NCI-H524 treated with DMSO at 0.1 percent for 48 hours (cell line): Measurements from ENCODE around the gene ST6GALNAC3.

Source experiments
- DNase-seq: peaks from one replicate; lab custom pipeline; 2025; lab: John Stamatoyannopoulos, UW

ST6GALNAC3 gene

DNA sequence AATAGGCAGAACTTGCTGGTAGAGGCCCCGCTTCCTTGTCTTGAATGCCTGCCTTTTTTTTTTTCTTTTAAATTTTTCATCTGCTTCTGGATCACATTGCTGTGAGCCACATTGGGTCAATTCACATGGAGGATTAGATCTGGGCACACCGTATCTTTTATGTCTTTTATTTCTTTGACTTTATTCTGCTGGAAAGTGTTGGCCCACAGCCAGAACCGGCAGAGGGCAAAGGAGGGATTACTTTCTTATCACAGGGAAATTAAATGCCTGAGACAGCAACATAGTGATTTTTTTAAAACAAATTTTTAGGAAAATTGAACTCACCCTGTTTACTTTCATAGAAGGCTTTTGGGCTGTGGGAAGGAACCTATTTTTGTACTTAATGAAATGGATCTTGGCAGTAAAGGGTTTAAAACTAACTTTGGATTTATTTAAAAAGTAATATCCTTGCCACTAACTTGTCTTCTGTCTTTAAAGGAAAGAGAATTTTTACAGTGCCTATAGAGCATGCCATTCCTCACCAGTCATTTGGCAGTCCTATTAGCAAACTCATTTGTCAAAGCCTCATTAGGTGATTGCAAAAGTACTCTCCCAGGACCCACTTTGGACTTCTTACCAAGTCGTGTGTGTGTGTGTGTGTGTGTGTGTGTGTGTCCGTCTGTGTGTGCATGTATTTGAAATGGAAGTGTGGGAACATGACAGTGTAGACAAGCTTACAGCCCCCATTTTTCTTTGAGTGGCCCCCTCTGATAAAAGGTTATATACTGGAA, 68.4 kb downstream of the ST6GALNAC3 start:
- DNase-seq, result no peak

GRCh38 chr1:76144247-76144646, 69.7 kb downstream of the ST6GALNAC3 start:
- DNase-seq, result no peak

DNA sequence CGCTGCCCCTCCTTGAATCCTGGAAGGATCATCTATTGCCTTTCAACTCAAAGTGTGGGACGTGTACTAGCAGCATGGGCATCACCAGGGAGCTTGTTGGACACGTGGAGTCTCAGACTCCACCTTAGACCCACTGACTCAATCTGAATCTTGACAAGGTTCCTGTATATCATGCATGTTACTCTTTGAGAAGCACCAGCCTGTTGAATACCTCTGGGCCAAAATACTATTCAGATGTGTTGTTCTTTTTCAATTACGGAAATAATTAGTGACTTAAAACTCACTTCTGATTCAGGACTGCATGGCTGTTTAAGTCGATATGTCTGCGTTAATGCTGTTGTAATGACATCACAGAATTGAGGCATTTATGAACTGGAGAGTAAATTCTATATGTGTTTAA, 70.8 kb downstream of the ST6GALNAC3 start:
- DNase-seq, result no peak

GRCh38 chr1:76146184-76146583, 71.6 kb downstream of the ST6GALNAC3 start:
- no peak for DNase-seq

DNA sequence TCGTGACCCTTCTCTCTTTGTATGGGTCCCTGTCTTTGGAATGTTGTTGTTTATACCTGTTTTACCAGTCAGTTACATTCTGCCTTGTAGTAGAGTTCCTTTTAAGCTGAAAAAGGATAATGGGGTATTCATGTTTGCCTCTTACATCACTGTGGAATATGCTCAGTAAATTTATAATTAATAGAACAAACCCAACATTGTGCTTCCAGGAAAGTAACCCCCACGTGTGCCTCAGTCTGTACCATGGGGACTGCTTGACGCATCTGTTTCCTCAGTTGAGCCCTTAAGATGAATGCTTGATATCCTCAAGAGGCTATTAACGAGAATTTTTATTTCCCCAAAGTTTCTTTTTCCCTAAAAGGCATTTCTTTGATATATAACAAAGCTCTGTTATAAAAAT, 73.4 kb downstream of the ST6GALNAC3 start:
- DNase-seq, result no peak

DNA sequence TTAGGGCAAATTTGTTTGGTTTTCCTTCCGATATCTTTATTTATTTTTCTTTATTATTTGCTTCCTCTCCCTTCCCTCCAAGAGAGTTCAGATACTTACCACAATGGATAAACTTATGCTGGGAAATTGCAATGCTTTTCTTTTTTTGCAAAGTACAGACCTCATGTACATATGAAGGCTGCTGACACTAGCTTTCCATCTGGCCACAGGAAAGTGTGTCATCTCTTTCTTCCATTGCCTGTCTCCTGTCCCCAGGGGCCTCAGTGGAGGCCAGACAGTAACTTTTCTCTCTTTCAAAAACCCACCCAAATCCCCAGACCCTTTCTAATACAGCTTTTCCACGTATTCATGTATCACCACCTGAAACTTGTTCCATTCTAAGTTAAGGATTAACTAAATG, 73.9 kb downstream of the ST6GALNAC3 start:
- DNase-seq, result no peak

- DNase-seq, result no peak
These were observed 79.3 kb downstream of the ST6GALNAC3 start for GRCh38 chr1:76153841-76154205.

DNA sequence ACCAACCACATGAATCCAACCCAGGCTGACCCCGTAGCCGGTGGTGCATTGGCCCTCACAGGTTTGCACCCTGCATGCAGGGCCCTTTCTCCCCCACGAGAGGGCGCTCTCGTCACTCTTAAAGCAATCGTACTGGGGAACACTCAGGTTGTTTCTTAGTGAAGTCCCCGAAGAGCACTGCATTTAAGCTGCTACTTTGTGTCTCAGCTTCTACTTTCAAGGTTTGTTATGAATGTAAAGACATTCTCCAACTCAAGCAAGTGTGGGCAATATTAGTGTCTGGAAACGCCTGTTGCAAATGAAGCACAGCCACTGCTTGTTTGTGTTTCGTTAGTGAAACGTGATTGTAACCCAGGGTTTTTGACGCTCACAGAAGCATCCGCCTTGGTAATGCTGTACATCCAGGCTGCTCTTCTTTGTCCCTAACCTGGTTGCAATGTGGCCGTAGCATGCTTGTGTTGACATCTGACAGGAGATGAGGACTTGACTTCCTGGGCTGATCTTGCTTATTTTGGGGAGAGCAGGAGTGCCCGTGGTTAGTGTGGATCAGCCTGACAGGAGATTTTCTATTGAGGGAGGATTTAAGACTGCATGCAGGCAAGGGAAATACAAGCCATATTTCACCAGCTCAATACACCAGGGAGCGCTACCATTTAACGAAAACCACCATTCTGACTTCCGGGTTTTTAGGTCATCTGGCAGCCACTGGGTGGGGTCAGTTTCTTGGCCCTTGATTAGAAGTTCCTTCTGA, 79.8 kb downstream of the ST6GALNAC3 start:
- peak; percentile 63 for DNase-seq

DNA sequence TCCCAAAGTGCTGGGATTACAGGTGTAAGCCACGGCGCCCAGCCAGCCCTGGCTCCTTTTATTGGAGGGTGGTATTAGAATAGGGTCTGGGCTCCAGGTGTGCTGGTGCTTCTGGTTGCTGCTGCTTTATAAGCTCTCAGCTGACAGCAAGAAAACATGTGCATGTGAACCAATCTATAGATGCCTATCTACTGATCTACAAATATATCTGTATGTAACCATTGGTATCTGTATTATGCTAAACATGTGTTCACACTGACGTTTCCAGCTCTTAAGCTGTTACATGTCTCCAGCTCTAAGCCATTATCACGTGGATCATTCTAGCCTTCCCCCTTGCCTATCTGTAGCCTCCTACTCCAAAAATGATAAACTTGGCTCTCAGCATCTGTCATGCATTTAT, 82.4 kb downstream of the ST6GALNAC3 start:
- no peak for DNase-seq

DNA sequence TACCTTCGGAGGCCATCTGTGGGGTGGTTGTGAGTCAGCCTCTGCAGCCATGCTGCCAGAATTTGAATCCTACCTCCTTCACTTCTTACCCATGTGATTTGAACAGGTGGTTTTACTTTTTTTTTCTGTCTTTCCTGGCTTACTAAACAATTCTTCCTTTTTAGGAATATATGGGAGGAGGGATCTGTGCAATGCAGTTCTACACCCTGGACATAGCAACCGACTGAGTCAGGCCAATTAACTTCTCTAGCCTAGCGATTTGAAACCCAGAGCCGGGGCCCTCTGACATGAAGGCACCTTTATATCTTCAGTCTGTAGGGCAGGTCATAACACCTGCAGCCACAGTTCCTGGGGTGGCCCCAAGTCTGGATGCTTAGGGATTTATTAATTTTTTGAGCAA, 83.6 kb downstream of the ST6GALNAC3 start:
- DNase-seq, result no peak

DNA sequence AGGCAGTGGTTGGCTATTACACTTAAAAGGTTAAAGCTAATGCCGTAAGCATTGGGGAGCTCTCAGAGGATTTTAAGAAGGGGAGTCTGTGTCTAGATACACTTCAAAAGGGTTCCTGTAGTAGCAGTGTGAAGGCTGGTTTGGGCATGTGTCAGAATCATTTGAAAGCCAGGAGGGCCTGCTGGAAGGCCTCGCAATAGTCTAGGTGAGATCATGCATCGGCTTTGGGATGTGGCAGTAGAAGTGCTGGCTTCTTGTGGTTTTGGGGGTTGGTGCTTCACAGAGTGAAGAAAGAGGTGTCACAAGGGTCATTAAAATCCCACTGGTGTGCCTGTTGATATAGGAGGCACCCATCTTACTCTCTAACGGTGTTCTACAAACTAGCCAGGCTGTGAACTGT, 85.7 kb downstream of the ST6GALNAC3 start:
- no peak for DNase-seq

DNA sequence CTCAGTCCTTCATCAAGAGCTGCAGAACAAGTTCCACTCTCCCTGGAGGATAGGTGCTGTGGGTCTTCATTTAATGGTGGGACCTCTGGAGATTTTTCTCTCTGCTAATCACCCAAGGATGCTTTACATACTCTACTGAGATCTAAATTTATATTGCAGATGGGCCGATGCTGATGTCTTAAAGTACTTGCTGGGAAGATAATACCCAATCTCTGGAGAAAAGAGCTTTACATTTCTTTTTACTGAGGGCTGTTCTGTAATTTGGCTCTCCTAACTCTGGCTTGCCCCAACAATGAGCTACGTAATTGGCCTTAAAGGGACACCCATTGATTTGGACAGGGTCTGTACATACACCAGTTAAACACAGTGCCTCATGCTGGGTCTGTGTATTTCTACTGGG, 86.9 kb downstream of the ST6GALNAC3 start:
- DNase-seq, result no peak

- DNase-seq, result peak; percentile 81
These were observed 87.7 kb downstream of the ST6GALNAC3 start for GRCh38 chr1:76162254-76162653.

- no peak for DNase-seq
These were observed 89.6 kb downstream of the ST6GALNAC3 start for GRCh38 chr1:76164165-76164564.

DNA sequence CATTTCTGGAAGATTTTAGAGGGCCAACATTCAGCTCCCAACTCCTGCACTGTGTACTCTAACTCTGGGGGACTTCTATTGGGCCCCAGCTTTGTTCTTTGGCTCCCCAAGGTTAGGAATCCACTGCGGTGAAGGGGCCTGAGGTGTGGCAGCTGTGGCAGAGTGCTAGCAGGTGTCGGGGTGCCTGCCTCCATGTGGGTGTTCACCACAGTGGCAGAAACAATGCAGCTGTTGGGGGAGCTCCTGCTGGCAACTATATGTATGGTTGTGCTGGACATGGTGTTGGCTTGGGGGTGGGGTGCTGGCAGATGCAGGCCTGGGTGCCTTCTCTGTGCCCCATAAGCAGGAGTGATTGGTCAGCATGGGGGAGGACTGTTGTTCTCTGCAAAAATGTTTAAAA, 95.5 kb downstream of the ST6GALNAC3 start:
- DNase-seq, result no peak

- no peak for DNase-seq
These were observed 96.0 kb downstream of the ST6GALNAC3 start for GRCh38 chr1:76170513-76170912.

DNA sequence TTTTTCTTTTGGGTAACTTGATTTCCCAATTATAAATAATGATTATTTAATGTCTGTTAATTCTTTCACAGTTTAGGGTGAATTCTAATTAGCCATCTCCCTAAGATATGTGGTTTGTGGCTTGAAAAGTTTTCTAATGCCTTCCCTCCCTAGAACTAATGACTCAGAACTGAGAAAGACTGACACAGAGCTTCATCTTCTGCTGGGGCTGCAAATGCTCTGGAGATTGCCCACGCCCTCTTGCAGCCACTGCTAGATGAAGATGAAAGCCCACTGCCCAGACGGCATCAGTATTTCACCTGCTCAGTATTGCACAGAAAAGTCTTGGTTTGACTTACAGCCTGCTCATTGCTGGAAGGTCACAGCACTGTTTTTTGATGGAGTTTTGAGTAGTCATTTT, 101.5 kb downstream of the ST6GALNAC3 start:
- no peak for DNase-seq

DNA sequence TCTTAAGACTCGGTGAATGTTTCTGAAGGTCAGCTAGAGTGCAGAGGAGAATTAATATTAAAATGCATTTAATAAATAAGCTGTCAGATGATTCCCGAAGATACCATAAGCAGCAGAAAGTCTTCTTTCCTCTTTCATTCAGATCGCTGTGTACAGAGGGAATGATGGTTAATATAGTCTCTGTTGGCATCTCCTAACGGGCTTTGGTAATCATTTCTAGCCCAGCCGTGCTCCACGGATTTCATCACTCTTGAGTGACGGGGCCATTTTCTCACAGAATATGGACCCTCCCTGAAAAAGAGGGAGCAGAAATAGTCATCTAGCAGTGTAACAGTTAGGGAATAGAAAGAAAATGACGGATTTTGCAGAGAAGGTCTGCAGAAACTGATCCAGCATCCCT, 103.1 kb downstream of the ST6GALNAC3 start:
- DNase-seq, result no peak

- no peak for DNase-seq
These were observed 104.7 kb downstream of the ST6GALNAC3 start for GRCh38 chr1:76179219-76179698.

DNA sequence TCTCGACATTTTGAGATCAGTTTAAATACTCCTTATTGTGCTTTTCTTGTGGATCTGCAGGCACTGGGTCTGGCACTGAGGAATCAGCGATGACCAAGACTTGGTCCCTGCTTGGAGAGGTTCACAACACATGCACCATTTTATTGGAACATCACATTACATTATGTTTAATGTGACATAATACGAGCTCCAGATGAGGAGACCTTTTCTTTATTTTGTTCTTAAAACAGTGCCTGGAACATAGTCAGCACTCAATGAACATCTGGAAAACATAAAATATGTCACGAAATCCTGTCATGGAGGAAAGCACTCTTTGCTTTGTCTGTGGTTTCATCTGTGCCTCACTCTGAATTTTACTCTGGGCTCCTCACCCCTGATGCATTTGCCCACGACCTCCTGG, 110.7 kb downstream of the ST6GALNAC3 start:
- no peak for DNase-seq

- no peak for DNase-seq
These were observed 112.1 kb downstream of the ST6GALNAC3 start for GRCh38 chr1:76186554-76187170.

DNA sequence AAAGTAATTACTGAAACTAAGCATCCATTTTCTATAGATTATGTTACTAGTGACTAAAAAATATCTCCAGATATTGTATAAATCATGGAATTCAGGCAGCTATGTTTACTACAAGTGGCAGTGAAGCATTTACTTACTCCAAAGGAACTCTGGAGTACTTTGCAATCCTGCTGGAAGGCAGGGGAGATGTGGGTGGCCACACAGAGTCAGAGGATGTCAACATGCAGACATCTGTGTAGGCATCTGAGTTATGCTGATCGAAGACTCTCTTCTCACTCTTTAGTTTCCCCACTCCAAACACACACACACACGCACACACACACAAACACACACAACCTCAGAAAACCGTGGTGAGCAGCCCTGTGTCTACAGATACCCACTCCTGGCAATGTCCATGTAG, 112.9 kb downstream of the ST6GALNAC3 start:
- no peak for DNase-seq

GRCh38 chr1:76189310-76189709, 114.8 kb downstream of the ST6GALNAC3 start:
- no peak for DNase-seq
